Measurements from ENCODE around the gene FBH1. TPM values are rescaled to one million over a fixed set of nuclear protein-coding genes. Genes with fewer than 3 reads are reported as not detected.
A peak's percentile ranks its signal among the peaks of the same experiment; 100 is the strongest.

Gene FBH1
- total and polyA plus RNA-seq, 9 of the 15 experiments (the other 6 are each of a cell fraction or from before 2014, with no cell fraction given) = 13.4 to 108 (median 77.8) TPM

DNA sequence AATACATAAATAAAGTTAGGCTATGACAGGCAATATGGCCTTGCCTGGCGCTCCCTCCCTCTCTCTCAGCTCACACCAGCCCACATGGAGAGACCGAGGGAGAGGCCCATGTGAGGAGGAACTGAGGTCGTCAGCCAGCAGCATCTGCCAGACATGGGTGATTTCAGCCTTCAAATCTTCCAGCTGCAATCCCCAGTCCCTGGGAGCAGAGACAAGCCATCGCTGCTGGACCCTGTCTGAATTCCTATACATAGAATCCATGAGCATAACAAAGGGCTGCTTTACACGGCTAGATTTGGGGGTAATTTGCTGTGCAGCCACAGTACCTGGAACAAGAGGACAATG lies 35.9 kb upstream of the FBH1 start:
- CTCF ChIA-PET (ENCODE audit: low intra/inter-chr PET ratio) = no interaction called here
- BruUV-seq (replicated peaks) = no TSS peak
- in situ Hi-C loops (cut with MboI) = no loop called here
- TF ChIP-seq SMAD4 (CRISPR knock-in tag; conservative IDR thresholded peaks at IDR 0.05) (no peak), SMARCA4 (IDR thresholded peaks at IDR 0.05) (no peak), ELF1 (tag; IDR thresholded peaks at IDR 0.05) (no peak), MCM5 (IDR thresholded peaks at IDR 0.05; ENCODE audit: low read depth) (no peak), IRF2 (CRISPR knock-in tag; IDR thresholded peaks at IDR 0.05) (no peak), FOXM1 (IDR thresholded peaks at IDR 0.05; ENCODE audit: low read depth) (no peak), FOXM1 (CRISPR knock-in tag; IDR thresholded peaks at IDR 0.05; ENCODE audit: low read depth) (no peak), HCFC1 (IDR thresholded peaks at IDR 0.05; ENCODE audit: low read depth, low read length) (no peak), YBX1 (IDR thresholded peaks at IDR 0.05) (no peak), FIP1L1 (IDR thresholded peaks at IDR 0.05; ENCODE audit: low read depth, low read length, poor library complexity, severe bottlenecking) (no peak)
- TF ChIP-seq, protein P1, sequence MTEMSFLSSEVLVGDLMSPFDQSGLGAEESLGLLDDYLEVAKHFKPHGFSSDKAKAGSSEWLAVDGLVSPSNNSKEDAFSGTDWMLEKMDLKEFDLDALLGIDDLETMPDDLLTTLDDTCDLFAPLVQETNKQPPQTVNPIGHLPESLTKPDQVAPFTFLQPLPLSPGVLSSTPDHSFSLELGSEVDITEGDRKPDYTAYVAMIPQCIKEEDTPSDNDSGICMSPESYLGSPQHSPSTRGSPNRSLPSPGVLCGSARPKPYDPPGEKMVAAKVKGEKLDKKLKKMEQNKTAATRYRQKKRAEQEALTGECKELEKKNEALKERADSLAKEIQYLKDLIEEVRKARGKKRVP (CRISPR knock-in tag; IDR thresholded peaks at IDR 0.05) = no peak
- TF ChIP-seq, protein P2, sequence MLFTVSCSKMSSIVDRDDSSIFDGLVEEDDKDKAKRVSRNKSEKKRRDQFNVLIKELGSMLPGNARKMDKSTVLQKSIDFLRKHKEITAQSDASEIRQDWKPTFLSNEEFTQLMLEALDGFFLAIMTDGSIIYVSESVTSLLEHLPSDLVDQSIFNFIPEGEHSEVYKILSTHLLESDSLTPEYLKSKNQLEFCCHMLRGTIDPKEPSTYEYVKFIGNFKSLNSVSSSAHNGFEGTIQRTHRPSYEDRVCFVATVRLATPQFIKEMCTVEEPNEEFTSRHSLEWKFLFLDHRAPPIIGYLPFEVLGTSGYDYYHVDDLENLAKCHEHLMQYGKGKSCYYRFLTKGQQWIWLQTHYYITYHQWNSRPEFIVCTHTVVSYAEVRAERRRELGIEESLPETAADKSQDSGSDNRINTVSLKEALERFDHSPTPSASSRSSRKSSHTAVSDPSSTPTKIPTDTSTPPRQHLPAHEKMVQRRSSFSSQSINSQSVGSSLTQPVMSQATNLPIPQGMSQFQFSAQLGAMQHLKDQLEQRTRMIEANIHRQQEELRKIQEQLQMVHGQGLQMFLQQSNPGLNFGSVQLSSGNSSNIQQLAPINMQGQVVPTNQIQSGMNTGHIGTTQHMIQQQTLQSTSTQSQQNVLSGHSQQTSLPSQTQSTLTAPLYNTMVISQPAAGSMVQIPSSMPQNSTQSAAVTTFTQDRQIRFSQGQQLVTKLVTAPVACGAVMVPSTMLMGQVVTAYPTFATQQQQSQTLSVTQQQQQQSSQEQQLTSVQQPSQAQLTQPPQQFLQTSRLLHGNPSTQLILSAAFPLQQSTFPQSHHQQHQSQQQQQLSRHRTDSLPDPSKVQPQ (CRISPR knock-in tag; IDR thresholded peaks at IDR 0.05; ENCODE audit: borderline replicate concordance) = no peak
- TF ChIP-seq, protein P3, sequence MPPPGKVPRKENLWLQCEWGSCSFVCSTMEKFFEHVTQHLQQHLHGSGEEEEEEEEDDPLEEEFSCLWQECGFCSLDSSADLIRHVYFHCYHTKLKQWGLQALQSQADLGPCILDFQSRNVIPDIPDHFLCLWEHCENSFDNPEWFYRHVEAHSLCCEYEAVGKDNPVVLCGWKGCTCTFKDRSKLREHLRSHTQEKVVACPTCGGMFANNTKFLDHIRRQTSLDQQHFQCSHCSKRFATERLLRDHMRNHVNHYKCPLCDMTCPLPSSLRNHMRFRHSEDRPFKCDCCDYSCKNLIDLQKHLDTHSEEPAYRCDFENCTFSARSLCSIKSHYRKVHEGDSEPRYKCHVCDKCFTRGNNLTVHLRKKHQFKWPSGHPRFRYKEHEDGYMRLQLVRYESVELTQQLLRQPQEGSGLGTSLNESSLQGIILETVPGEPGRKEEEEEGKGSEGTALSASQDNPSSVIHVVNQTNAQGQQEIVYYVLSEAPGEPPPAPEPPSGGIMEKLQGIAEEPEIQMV (tag; conservative IDR thresholded peaks at IDR 0.05; ENCODE audit: low read depth) = no peak
- TF ChIP-seq, protein P4, sequence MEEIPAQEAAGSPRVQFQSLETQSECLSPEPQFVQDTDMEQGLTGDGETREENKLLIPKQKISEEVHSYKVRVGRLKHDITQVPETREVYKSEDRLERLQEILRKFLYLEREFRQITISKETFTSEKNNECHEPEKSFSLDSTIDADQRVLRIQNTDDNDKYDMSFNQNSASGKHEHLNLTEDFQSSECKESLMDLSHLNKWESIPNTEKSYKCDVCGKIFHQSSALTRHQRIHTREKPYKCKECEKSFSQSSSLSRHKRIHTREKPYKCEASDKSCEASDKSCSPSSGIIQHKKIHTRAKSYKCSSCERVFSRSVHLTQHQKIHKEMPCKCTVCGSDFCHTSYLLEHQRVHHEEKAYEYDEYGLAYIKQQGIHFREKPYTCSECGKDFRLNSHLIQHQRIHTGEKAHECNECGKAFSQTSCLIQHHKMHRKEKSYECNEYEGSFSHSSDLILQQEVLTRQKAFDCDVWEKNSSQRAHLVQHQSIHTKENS (CRISPR knock-in tag; IDR thresholded peaks at IDR 0.05) = no peak
- TF ChIP-seq, protein P5, sequence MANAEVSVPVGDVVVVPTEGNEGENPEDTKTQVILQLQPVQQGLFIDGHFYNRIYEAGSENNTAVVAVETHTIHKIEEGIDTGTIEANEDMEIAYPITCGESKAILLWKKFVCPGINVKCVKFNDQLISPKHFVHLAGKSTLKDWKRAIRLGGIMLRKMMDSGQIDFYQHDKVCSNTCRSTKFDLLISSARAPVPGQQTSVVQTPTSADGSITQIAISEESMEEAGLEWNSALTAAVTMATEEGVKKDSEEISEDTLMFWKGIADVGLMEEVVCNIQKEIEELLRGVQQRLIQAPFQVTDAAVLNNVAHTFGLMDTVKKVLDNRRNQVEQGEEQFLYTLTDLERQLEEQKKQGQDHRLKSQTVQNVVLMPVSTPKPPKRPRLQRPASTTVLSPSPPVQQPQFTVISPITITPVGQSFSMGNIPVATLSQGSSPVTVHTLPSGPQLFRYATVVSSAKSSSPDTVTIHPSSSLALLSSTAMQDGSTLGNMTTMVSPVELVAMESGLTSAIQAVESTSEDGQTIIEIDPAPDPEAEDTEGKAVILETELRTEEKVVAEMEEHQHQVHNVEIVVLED (CRISPR knock-in tag; IDR thresholded peaks at IDR 0.05) = no peak

More for the DNA sequence above, 35.9 kb upstream of the FBH1 start:
- Histone ChIP-seq H2AFZ (ENCODE audit: low read depth, low read length) (peak overlapping the region; percentile 60; the same call in 1 of the 2 replicates), H3K27me3 (ENCODE audit: control insufficient read depth in 2 of 2, insufficient read depth in 2 of 2, low read length in 2 of 2) (no peaks in the 10 kb centered on the region), H3K4me1 (replicated peaks in 1 of 2; ENCODE audit: control insufficient read depth in 2 of 2, insufficient read depth in 2 of 2, low read length in 2 of 2) (no peaks in the 10 kb centered on the region; a peak in 2 of 5 replicates), H3K9ac (ENCODE audit: insufficient read depth in 1 of 2, low read depth in 2 of 2, low read length in 2 of 2) (peak overlapping the region in 1 of 2 experiments; percentile 68; a peak in 1 of 4 replicates), H3K4me2 (ENCODE audit: insufficient read depth, low read length) (peak overlapping the region; percentile 6; the same call in 1 of the 2 replicates), H4K20me1 (replicated peaks; ENCODE audit: control insufficient read depth, insufficient read depth, low read length) (no peaks in the 10 kb centered on the region), H3K9me3 (replicated peaks; ENCODE audit: control insufficient read depth, insufficient read depth, low read depth, low read length) (no peaks in the 10 kb centered on the region), H3K9me1 (ENCODE audit: control insufficient read depth, insufficient read depth, low read length) (no peaks in the 10 kb centered on the region), H3K27ac (ENCODE audit: extremely low read depth, low read depth, low read length) (no peak overlapping the region), H3K79me2 (ENCODE audit: control insufficient read depth, insufficient read depth, low read length) (no peaks in the 10 kb centered on the region), H3K36me3 (ENCODE audit: control insufficient read depth, insufficient read depth, low read length) (no peaks in the 10 kb centered on the region), H3K4me3 (no peak overlapping the region)
- ATAC-seq = peak; percentile 12; the same call in 1 of the 3 replicates
- intact Hi-C loops (cut with micrococcal nuclease) = no loop called here
- POLR2A ChIA-PET = interaction anchor here (1.5 kb wide), 1 partner anchor 10 kb away, joined by 6 read pairs; no protein-coding TSS in a partner anchor
- FAIRE-seq = no peak
- DNase-seq (ENCODE audit: extremely low read depth in 1 of 4, low spot score in 3 of 4) = no peak
- 54% methylated on average over 5 of the region's 5 CpGs for WGBS (ENCODE audit: insufficient coverage, low coverage, missing lambda C conversion rate)

All from K562 (cell line).